ENCODE data around the gene OPN4.

- TF ChIP-seq MAX (IDR thresholded peaks at IDR 0.05) (no peak), EP300 (IDR thresholded peaks at IDR 0.05; ENCODE audit: borderline replicate concordance) (no peak), REST (IDR thresholded peaks at IDR 0.05; ENCODE audit: low read depth) (no peak), RAD21 (IDR thresholded peaks at IDR 0.05; ENCODE audit: low read depth) (peak; percentile 38; the same call in 1 of the 2 replicates), EGR1 (IDR thresholded peaks at IDR 0.05) (no peak), NFIC (IDR thresholded peaks at IDR 0.05) (no peak), TAF1 (IDR thresholded peaks at IDR 0.05; ENCODE audit: low read depth) (no peak), TCF12 (IDR thresholded peaks at IDR 0.05; ENCODE audit: low read depth) (no peak), ZBTB7A (IDR thresholded peaks at IDR 0.05; ENCODE audit: low read depth) (no peak), CEBPB (IDR thresholded peaks at IDR 0.05) (no peak), TEAD4 (IDR thresholded peaks at IDR 0.05) (no peak), USF1 (IDR thresholded peaks at IDR 0.05) (no peak), YY1 (IDR thresholded peaks at IDR 0.05; ENCODE audit: low read depth) (no peak), FOXM1 (IDR thresholded peaks at IDR 0.05; ENCODE audit: borderline replicate concordance, low read depth) (no peak)
These were observed 12.3 kb upstream of the OPN4 start for GRCh38 chr10:86642021-86642420.
